Body of pancreas (tissue), 4 donors: ENCODE results near the gene C5orf52. TPM values are rescaled to one million over a fixed set of nuclear protein-coding genes. Genes with fewer than 3 reads are reported as not detected.
"Not testable (repeated sequence)": the region's sequence is repeated elsewhere in the genome, so short reads cannot be mapped to it uniquely, and the experiment has no call there.

Experiments used
- ATAC-seq: fragments of 150-250 bp; one replicate; pipeline ENCODE4 v1.9.1; 2016
- DNase-seq, 4 donors: peaks; one replicate each; pipeline ENCODE4 v3.0.0-alpha.2; 2019
- H3K27ac ChIP-seq, 4 donors: fragments of 200-600 bp; sonication (generic); 1 replicate in 3 of 4; 2 replicates in 1 of 4; pipeline versions ENCODE4 v1.5.1 to v1.6.1; 2016 to 2019; ENCODE audit warnings: mild to moderate bottlenecking in 1 of 4, mixed read lengths in 1 of 4, moderate library complexity in 1 of 4
- H3K27me3 ChIP-seq, 2 donors: fragments of 200-600 bp; sonication (generic); one replicate each; pipeline ENCODE4 v1.6.0; 2016; ENCODE audit warnings: mild to moderate bottlenecking in 1 of 2
- H3K36me3 ChIP-seq, 2 donors: fragments of 200-600 bp; sonication (generic); replicated peaks in 1 of 2; 2 replicates each; pipeline ENCODE4 v1.5.1; 2016; ENCODE audit warnings: low read depth in 2 of 2; ENCODE audit not compliant: insufficient read depth in 1 of 2
- H3K4me1 ChIP-seq: fragments of 200-600 bp; sonication (generic); one replicate; pipeline ENCODE4 v1.6.0; 2016
- H3K4me3 ChIP-seq, 2 donors: fragments of 200-600 bp; sonication (generic); 1 replicate in 1 of 2; 2 replicates in 1 of 2; pipeline ENCODE4 v1.5.1; 2016 to 2019
- H3K9me3 ChIP-seq, 3 donors: fragments of 200-600 bp; sonication (generic); 1 replicate in 2 of 3; 2 replicates in 1 of 3; pipeline ENCODE4 v1.5.1; 2016
- CTCF ChIP-seq, 7 experiments: fragments of 450-650 bp in 4 of 7; fragments of 200-600 bp in 3 of 7; sonication (generic) in 3 of 7; IDR thresholded peaks; one replicate each; pipeline ENCODE4 v1.5.1; 2016 to 2019; ENCODE audit warnings: antibody characterized with exemption in 7 of 7
- POLR2A ChIP-seq, 3 donors: fragments of 450-650 bp; IDR thresholded peaks; one replicate each; pipeline ENCODE4 v1.6.1; 2016; ENCODE audit warnings: antibody characterized with exemption in 3 of 3, mild to moderate bottlenecking in 2 of 3
- WGBS, 2 donors: methylation state at CpG; one replicate each; pipeline ENCODE4 v1.1.5; 2017; 5-methylcytosine and 5-hydroxymethylcytosine counted together
- intact Hi-C: fragments of 100-400 bp; cut with DNase I; formaldehyde crosslinking; loops from one replicate; pipeline ENCODE4 v1.15.1; 2023
- total RNA-seq, 2 donors: library from RNA; depleted of rRNA; stranded (reverse); fragments of >200 nt; gene quantifications; one replicate each; pipeline ENCODE4 v1.1.0, GENCODE V29; 2016

The C5orf52 gene
- total RNA-seq, 2 donors from 2014 or later, result not detected

DNA sequence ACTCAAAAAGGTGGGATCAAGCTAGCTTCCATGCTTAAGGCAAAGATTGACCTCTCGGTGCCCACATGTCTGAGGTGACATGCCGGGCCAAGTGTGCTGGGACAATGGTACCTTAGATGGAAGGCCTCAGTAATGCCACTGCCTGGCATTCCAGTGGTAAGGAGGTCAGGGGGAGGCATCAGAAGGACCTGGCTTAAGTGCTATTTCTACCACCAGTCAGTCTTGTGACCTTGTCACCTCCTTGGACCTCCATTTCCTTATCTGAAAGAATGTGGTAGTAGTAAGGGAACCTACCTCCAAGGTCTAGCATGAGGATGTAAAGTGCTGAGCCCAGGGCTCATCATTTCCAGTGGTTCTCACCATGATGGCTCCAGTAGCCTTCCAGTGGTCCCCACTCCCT is 8.9 kb downstream of the C5orf52 start:
- H3K36me3 ChIP-seq, result no peaks in the 10 kb centered on the region
- intact Hi-C loops, result no loop called here
- TF ChIP-seq CTCF (IDR thresholded peaks at IDR 0.05), result no peak
- TF ChIP-seq POLR2A (IDR thresholded peaks at IDR 0.05), result no peak
- no peak for DNase-seq
- no peaks in the 10 kb centered on the region for H3K27me3 ChIP-seq
- H3K4me3 ChIP-seq, result no peak overlapping the region
- ATAC-seq, result no peak
- no peaks in the 10 kb centered on the region for H3K4me1 ChIP-seq
- no peak overlapping the region for H3K27ac ChIP-seq
- 100% methylated on average over 2 of the region's 2 CpGs; no CpG with 5 or more reads in 1 of the 2 donors for WGBS, 2 donors
- H3K9me3 ChIP-seq, result no peaks in the 10 kb centered on the region

DNA sequence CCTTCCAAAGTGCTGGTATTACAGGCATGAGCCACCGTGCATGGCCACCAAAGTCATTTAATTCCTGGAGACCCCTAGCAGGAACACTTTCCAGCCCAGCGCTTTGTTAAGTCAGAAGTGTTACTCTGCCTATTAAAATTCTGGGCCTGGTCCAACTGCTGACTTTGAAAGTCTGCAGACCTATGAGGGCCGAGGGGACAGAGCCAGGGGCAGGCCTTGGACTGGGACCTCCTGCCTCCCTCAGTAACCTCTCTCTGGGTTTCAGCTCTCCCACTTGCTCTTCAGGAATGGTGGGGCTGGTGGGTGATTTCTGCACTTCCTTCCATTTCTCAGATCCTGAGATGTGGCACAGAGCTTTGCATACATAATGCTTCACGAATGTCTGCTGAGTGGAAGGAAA is 9.7 kb downstream of the C5orf52 start:
- TF ChIP-seq POLR2A (IDR thresholded peaks at IDR 0.05) (no peak), CTCF (IDR thresholded peaks at IDR 0.05) (no peak)
- intact Hi-C loops, result no loop called here
- no peaks in the 10 kb centered on the region for H3K9me3 ChIP-seq
- H3K27ac ChIP-seq, result no peak overlapping the region
- no peaks in the 10 kb centered on the region for H3K4me1 ChIP-seq
- DNase-seq (no peak), ATAC-seq (no peak)
- WGBS, 2 donors, result 70 to 78% methylated on average over 4 of the region's 4 CpGs
- no peak overlapping the region for H3K4me3 ChIP-seq
- no peaks in the 10 kb centered on the region for H3K27me3 ChIP-seq
- H3K36me3 ChIP-seq, result no peaks in the 10 kb centered on the region

GRCh38 chr5:157682257-157682656 is 10.9 kb downstream of the C5orf52 start:
- DNase-seq, result no peak
- TF ChIP-seq CTCF (IDR thresholded peaks at IDR 0.05), result no peak
- no peak for TF ChIP-seq POLR2A (IDR thresholded peaks at IDR 0.05)
- no peaks in the 10 kb centered on the region for H3K9me3 ChIP-seq
- no peak overlapping the region for H3K4me3 ChIP-seq
- 60 to 62% methylated on average over 3 of the region's 3 CpGs for WGBS, 2 donors
- H3K27me3 ChIP-seq, result no peaks in the 10 kb centered on the region
- no peak for ATAC-seq
- no peak overlapping the region for H3K27ac ChIP-seq
- H3K4me1 ChIP-seq, result no peaks in the 10 kb centered on the region
- H3K36me3 ChIP-seq, result no peaks in the 10 kb centered on the region
- intact Hi-C loops, result no loop called here

DNA sequence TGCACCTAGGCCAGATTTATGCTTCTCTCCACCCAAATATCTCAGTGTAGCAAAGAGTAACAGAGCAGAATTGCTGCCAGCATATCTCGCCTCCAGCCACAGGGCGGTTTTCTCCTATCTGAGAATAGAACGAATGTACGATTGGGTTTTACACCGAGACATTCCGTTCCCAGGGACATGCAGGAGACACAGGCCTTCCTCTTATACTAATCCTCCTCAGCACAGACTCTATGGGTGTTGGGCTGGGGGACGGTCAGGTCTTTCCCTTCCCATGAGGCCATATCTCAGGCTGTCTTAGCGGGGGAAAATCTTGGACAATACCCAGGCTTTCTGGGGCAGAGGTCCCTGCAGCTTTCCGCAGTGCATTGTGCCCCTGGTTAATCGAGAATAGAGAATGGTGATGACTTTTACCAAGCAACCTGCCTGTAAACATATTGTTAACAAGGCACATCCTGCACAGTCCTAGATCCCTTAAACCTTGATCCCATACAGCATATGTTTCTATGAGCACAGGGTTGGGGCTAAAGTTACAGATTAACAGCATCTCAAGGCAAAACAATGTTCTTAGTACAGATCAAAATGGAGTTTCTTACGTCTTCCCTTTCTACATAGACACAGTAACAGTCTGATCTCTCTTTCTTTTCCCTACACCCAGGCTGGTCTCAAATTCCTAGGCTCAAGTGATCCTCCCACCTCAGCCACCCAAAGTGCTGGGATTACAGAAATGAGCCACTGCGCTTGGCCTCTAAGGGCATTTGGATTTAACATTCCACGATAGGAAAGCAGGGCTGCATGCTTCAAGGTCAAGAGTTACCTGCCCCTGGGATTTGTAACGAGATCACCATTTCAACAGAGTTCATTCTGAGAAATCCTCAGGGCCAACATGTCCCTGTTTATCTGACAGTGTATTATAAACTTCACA is 15.2 kb downstream of the C5orf52 start:
- H3K4me3 ChIP-seq, H3K4me1 ChIP-seq, H3K27me3 ChIP-seq, H3K9me3 ChIP-seq, DNase-seq, intact Hi-C loops, H3K36me3 ChIP-seq, H3K27ac ChIP-seq, ATAC-seq: not testable (repeated sequence)
- WGBS, 2 donors, result 74 to 75% methylated on average over 14 of the region's 14 CpGs

- Histone ChIP-seq H3K9me3 (no peaks in the 10 kb centered on the region), H3K4me3 (no peak overlapping the region), H3K27ac (no peak overlapping the region), H3K27me3 (no peaks in the 10 kb centered on the region), H3K36me3 (no peaks in the 10 kb centered on the region), H3K4me1 (no peaks in the 10 kb centered on the region)
- 89 to 92% methylated on average over 1 of the region's 1 CpG for WGBS, 2 donors
- DNase-seq (no peak), ATAC-seq (no peak)
- TF ChIP-seq CTCF (IDR thresholded peaks at IDR 0.05) (no peak), POLR2A (IDR thresholded peaks at IDR 0.05) (no peak)
- intact Hi-C loops, result no loop called here
Measured at GRCh38 chr5:157687198-157687554, 15.8 kb downstream of the C5orf52 start.
